Stimulated activated CD4-positive, alpha-beta T cell treated with anti-CD3 and anti-CD28 coated beads, Interleukin-12 subunit alpha, Interleukin-12 subunit beta, amount 100 ng/mL, for 4 hours (primary cell): ENCODE results near the gene RAD21L1.

Source experiments
- DNase-seq: peaks from one replicate; pipeline ENCODE4 v3.0.0-alpha.2; 2020

The RAD21L1 gene

DNA sequence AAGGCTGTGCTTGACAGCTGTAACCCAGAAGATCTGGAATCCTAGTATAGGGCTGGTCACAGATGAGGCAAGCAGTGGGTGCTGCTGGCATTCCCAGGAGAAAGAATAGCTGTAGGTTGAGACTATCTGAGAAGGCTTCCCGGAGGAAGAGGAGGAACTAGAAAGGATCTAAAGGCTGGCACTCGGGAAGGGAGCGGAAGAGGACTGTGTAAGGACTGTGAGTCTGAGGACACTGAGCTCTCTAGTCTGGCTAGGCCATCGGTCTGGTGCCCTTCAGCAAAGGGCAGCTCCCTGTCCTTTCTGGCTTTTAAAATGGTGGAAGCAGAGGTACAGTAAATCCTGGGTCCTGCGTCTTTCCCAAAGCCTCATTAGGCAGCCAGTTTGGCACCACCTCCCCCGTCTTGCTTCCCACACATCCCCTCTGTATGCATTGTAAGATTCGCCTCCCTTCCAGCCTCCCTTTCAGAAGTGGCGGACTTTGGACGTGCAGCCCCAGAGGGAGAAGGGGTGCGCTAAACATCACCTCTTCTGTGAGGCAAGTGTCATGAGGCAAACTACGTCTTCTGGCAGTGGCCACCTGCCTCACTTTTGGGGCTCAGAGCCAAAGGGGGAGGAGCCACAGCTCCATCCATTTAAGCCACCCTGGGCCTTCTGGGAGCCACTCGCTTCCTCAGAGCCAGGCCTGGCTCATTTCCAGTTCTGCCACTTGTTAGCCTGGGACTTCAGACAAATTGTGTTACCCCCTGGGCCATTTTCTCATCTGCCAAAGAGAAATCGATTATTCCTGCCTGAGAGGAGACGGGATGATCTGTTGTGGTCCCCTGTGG is 48.9 kb downstream of the RAD21L1 start:
- no peak for DNase-seq

DNA sequence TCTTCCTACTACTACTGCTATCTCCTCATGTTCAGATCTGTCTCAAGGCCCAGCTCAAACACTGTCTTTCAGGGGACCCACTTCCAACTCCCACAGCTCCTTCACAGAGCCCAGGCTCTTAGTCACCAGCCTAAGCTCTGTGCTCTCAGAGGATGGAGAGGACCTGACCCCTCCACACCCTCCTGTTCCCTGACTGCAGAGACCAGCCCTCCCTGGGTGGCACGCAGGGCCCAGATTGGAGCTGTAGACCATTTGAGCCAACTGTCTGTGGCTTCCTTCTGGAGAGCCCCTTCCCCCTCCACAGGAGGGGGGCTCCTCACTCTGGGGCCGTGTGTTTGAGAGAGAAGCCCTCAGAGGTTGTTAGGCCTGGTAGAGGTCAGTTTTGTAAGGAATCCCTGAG is 50.1 kb downstream of the RAD21L1 start:
- DNase-seq = no peak

DNA sequence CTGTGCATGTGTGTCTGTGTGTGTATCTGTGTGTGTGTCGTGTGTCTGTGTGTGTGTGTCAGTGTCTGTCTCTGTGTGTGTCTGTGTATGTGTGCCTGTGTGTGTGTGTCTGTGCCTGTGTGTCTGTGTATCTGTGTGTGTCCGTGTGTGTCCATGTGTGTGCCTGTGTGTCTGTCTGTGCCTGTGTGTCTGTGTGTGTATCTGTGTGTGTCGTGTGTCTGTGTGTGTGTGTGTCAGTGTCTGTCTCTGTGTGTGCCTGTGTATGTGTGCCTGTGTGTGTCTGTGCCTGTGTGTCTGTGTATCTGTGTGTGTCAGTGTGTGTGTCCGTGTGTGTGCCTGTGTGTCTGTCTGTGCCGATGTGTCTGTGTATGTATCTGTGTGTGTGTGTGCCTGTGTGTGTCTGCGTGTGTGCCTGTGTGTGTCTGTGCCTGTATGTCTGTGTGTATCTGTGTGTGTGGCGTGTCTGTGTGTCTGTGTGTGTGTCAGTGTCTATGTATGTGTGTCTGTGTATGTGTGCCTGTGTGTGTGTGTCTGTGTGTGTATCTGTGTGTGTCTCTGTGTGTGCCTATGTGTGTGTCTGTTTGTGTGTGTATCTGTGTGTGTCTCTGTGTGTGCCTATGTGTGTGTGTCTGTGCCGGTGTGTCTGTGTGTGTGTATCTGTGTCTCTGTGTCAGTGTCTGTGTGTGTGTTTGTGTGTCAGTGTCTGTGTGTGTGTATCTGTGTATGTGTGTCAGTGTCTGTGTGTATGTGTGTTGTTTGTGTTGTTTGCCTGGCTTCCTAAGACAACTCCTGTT is 51.9 kb downstream of the RAD21L1 start:
- no peak for DNase-seq

DNA sequence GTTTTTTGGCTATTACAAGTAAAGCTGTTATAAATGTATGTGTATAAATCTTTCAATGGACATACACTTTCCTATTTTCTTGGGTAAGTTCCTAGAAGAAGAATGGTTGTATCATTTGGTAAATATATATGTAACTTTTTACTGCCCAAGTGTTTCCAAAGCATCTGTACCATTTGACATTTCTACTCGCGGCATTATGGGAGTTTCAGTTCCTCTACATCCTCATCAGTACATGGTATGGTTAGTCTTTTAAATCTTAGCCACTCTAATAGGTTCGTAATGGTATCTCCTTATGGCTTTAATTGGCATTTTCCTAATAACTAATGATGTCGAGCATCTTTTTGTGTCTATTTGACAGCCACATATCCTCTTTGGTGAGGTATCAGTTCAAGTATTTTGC is 53.1 kb downstream of the RAD21L1 start:
- DNase-seq = no peak

DNA sequence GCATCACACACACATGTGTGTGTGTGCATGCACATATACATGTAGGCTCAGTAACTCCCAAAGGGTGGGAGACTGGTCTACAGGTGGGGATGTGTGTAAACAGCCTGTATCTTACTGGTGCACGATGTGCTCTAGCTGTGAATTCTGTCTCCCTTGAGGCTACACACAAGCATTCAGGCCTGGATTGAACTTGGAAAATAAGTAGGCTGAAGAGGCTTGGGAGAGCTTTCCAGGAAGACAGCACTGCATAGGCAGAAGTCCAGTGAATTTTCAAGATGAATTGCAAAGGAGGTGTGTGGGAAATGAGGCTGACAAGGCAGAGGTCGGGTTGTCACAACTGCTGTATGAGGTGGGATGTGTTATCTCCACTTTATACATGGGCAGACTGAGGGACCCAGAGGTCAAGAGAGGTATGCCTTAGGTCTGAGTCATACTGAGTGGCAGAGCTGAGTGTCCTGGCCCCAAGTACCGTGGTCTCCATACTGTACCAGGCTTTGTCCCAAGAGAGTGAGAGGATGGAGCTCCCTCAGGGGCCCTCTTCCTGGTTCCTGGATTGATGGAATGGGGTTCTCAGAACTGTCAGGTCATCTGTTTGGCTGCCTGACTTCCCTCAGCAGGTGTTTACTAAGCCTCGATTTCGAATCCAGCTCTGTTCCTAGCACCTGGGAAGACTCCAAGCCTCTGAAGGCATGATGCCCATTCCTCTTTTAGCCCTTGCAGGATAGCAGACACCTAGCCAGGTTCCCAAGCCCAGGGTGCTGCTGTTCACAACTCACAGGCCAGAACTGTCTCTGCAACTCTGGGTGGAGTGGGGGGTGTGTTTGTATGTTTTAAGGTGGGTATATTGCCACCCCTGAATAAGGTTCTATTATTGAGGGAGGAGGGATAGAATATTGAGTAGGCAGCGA is 54.6 kb downstream of the RAD21L1 start:
- no peak for DNase-seq

DNA sequence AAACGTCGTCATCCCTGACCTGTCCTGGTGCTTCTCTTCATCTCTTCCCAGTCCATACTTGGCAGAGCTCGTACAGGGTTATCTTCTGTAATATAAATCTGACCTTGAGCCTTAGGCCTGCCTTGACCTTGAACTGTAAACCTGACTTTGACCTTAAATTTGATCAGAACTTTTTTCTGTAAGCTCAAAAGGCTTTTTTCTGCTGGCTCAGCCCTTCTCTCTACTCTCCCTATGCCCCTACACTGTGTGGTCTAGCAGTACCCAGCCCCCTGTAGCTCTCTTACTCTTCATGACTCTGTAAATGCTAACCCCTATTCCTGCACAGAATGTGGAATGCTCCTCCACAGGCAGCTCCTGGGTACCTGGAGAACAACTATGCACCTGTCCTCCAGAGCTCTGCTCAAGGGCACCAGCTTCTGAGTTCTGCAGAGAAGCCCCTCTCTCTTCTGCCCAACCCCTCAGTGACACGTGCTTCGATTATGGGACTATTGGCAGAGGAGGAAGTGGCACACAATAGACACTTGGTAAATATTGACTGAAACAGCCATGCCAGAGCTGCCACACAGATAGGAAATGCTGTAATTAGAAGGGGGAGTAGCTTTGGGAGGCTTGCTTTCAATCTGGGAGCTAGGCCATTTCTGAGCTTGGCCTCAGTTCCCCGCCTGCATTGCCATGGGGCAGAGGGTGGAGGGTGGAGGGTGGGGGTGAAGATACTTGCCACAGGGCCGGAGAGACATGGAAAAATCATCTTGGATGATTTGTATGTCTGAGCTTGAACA is 55.6 kb downstream of the RAD21L1 start:
- DNase-seq = no peak

DNA sequence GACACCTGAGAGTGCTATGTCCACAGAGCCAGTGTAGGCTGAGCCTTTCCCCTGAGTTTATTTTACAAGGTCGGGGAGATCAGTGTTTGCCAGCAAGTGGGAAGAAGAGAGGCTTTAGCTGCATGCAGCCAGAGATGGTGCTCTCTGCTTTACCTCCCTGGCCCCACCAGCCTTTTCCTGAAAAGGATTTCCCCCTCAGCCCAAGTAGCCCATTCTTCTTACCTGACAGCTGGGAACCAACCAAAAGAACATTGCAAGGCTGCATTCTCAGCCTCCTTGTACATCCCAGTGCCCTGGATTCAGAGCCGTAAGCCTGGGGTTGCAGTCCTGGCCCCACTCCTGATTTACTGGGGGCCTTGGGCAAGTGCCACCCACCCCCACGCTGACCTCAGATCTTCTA is 57.1 kb downstream of the RAD21L1 start:
- DNase-seq = no peak

DNA sequence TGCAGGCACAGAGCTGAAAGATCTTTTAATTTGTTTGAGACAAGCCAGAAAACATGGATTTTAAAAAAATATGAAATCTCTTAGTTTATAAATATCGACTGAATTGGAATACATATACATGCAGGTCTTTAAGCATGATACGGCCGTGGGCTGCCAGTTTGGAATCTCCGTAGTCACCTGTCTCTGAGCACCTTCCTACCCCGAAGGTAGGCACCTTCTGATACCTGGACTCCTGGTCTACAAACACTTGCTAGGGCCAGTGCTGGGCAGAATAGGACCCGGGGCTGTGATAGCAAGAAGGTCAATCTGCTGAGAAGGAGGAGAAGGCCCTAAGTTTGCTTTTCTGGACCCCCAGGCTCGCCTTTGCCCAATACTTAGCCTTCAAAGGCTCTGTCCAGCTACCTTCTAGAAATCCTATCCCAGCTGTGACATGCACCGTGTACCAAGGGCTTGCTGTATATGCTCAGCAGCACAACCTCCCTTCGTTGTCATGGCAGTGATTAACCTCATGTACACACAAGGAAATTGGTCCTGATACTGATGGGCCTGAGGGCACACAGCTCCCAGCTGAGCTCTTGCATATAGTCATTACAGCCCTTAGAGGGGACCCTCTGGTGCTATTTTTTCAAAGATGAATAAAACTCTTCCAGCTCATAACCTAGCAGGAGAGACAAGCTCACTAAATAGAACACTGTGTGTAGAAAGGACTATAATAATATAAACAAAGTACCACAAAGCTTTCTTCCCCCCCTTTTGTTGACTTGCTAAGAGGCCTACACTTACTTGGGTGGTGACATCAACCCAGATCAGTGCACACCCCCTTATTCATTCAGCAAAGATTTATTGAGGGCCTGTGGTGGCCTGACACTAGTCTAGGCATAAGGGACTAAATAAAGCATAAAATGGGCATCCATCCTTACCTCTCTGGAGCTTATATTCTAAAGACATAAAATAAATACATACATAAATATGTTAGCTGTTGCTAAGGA is 58.0 kb downstream of the RAD21L1 start:
- no peak for DNase-seq

DNA sequence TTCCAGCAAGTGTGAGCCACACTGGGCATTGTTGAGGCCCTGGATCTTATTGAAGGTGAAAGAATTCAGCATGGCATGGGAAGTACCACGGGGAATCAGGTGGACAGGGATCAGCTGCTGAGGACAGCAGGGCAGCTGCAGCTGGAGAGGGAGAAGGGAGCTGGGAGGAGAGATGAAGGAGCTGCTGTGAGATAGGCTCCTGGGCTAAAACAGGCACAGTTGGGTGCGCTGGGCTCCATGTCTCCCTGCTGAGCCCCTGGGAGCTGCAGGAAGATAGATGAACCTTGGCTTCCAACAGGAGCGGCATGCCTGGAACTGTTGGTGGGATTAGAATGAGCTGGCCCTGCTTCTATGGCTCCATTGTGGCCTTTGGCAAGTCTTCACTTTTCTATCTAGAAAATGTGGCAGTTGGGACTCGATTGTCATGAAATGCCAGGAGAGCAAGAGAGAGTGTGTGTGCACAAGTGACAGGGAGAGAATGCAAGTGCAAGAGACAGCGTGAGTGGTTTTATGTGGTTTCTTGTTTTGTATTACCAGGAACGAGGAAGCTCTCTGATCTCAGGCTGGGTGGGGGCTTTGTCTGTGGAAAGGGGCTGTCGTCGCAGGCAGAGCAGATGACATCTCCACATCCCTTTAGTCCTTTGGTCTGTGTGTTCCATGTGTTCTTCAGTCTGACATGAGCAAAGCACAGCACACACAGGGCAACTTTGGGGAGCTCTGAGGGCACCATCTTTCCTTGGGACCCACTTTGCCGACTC is 60.6 kb downstream of the RAD21L1 start:
- no peak for DNase-seq

DNA sequence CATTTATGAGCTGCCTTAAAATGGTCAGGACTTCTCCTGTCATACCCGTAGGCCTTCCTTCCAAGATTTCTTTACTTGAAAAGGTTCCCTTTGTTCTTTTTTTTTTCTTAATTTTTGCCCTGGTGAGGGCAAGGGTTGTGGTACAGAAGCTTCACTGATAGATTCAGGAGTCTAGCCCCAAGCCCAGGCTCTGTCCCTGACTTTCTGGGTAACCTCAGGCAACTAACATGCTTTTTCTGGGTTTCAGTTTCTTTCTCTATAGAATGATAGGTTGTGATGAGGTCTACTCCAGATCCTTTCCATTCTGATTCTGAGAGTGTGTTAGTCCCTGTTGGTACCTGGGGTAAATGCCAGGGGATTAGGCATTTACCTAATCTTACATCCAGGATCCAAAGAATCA is 61.5 kb downstream of the RAD21L1 start:
- no peak for DNase-seq

DNA sequence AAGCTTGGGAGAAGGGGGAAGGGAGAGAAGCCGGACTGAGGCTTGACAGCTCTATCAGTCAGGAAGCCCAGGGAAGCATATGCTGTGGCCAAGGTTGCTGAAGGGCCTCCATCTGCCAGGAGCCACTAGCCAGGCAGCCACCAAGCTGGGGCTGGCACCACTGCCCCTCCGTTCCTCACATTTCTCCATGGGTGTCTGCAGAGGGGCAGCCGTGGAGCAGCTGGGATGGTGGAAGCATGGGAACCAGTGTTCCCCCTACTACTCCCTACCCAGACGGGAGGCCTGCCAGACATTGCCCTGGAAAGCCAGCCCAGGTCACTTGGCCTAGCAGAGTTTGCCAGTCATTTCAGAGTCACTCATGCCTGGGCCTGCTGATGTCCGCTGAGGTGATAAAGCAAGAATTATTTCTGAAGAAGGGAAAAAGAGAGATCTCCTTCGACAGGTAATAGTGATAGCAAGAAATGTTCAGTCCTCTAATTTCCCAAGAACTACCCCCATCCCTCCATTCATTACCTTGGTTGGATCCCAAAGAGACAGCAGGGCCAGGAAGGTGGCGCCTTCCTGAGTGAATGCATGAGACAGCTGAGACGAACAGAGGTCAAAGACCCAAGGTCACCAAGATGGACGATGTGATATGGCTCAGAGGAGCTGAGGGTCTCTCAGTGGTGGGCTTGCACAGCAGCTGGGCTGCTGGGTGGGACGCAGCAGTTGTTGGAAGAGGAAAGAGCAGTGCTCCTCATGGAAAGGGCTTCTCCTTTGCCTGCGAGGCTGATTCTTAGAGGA is 62.1 kb downstream of the RAD21L1 start:
- no peak for DNase-seq

DNA sequence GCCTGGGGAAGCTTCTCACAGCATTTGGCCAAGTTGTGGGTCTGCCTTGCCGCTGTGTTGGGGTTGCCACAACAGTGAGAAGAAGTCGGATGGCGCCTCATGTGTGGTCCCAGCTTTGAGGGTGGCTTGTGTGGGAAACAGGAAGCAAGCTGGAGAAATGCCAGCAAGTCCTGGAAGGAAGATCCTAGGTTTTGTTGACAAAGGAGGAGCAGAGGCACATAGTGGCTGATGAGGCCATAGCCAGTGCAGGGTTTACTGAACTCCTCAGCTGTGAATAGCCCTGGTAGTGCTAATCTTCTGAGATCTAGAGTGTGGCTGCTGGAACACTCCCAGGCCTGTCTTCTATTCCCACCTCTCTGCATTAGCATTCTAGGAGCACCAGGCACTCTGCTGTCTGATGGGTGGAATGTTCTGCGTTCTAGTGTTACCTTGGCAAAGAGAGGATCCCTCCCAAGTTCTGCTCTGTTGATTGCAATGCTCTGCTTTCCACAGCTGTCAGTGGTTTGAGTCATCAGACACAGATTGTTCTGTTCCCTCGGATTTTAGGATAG is 65.4 kb downstream of the RAD21L1 start:
- no peak for DNase-seq

DNA sequence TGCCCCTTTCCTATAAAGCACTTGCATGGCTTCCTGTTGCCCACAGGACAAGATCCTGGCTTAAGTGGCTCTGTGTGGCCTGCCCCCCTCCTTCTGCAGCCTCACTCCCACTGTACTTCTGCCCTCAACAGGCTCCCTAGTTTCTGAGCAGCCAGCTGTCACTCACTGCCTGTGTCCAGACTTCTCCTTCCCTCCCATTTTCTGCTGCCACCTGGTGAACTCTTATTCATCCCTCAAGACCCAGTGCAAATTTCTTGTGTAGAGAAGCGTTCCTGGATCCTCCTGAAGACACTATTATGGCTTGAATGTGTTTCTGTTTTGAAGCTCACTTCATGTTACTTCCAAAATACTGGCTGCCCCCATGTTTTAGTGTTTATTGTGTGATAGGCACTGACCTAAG is 66.8 kb downstream of the RAD21L1 start:
- DNase-seq = no peak

DNA sequence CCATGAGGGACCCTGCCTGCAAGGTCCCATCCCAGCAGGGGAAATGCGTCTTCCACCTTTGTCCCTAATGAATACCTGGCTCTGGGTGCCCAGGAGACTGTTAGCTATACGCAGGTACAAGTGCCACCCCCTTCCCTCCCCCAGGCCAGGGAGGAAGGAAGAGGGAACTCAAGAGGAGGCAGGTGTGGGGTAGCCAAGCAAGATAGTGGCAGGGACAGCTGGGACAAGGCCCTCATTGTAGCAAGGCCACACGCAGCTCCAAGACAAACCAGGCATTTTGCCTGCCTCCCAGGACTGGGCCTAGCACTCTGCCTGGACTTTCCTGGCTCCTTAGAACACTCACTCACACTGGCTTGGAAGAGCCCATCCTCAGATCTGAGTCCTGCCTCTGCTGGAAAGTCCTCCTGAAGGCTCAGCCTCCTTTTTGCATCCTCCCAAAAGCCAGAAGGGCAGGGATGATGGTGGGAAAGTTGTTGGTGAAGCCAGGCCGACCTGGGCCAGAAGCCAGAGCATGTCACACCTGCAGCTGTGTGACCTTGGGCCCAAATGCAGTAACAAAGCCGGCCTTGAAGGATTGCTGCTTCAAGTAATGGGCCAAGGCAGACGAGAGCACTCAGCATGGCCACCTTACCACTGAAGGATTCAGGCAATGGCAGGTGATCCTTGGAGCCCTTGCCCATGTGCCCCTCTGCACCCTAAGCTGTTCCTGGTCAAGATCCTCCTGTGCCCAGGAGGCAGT is 68.0 kb downstream of the RAD21L1 start:
- DNase-seq = no peak

DNA sequence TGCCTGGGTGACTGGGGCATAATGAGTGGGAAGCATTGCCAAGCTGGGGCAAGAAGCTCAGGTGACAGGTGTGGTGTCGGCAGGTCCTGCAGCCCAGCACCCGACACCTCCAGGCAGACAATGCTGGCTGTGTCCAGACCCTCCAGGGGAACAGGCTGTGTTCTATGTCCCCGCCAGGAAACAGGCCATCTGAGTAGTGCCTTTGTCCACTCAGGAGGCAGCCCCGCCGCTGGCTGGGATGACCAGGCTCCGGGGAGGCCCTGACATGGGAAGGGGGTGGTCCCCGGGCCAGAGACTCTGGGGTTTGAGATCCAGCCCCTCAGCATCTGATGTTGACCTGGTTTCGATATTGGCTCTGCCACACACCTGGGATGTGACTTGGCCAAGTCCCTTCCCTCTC is 68.7 kb downstream of the RAD21L1 start:
- DNase-seq = no peak

DNA sequence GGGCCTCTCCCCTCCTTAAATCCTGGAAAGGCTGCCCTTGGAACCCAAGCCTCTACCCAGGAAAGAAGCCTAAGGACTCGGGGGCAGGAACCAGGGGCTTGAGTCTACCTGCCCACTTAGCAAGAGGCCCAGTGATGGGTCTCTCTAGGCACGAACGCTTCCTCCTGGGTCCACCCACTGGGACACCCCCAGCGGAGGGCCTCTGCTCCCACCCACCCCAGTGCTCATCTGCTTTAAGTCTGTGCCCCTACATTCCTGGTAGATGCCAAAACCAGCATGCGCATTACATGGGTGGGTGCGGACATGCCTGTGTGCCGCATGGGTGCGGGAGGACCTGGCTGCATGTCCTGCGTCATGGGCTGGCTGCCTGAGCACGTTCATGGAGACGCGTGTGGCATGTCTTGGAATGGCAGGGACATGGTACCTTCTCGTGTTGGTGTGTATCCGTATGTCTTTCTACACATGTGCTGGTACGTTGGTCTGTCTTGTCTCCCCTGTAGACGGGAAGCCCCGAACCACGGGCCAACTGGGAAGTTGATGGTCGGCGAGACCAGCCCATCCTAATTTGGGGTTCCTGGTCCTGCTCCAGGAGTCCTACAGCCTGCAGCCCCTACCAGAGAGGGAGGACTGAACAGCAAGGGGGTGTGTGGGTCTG is 69.6 kb downstream of the RAD21L1 start:
- no peak for DNase-seq

DNA sequence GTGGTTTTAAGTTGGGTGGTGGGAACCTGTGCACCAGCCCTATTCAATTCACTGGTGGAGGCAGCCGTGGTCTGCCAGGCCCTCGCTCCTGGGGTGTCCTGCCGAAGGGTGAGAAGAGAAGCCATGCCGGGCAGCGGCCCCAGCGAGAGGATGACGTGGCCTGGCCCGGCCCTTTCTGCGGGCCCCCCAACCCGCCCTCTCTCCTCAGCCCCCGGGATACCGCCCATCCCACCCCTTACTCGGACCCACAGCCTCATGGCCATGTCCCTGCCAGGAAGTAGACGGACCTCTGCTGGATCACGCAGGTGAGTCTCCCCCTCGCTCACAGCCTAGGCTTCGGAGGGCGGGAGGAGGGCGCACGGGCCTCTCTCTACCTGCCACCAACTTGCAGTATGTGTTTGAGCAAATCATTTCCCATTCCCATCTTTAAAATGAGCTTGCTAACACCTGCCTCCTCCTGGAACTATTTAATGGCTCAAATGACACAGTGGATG is 70.3 kb downstream of the RAD21L1 start:
- DNase-seq = no peak

DNA sequence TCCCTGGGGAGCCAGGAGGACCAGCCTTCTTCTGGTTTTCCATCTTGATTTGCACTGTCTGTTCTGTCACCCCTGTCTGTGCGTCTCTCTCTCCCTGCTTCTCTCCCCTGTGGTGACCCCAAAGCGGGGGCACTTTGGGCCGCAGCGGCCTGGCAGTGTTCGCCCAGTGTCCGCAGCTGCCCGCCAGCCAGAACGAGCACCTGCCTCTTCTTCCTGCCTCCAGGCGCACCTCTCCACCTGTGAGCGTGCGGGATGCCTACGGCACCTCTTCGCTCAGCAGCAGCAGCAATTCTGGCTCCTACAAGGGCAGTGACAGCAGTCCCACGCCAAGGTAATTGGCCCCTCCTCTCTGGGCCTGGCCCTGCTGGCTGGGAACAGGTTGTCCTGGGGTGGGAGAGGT is 71.1 kb downstream of the RAD21L1 start:
- no peak for DNase-seq
